ENCODE measurements around the gene SLC22A16. TPM values are rescaled to one million over a fixed set of nuclear protein-coding genes. Genes with fewer than 3 reads are reported as not detected.

Gene SLC22A16
- total and polyA plus RNA-seq, 10 donors, result 0.07 to 2.8 (median 1.1) TPM; not detected in 2

- H3K9me3 ChIP-seq, result peaks cover 0 to 13% (median 6%) of the 10 kb centered on the region in 8 donors
- peaks cover 0 to 10% (median 0%) of the 10 kb centered on the region in 6 donors for H3K4me1 ChIP-seq
- WGBS, 5 donors, result 11 to 45% (median 24%) methylated on average over 5 of the region's 5 CpGs
- no peak overlapping the region for H3K27ac ChIP-seq
- H3K4me3 ChIP-seq, result no peak overlapping the region
- H3K27me3 ChIP-seq (replicated peaks in 1 of 7), result peaks cover 0 to 3% (median 0%) of the 10 kb centered on the region in 7 donors
- DNase-seq, result no peak
- intact Hi-C loops (cut with DNase I; ENCODE audit: low total_unique reads), result no loop called here
- H3K36me3 ChIP-seq, result no peaks in the 10 kb centered on the region
- TF ChIP-seq POLR2A (IDR thresholded peaks at IDR 0.05), result no peak
- TF ChIP-seq CTCF (IDR thresholded peaks at IDR 0.05 in 8 of 11, conservative IDR thresholded peaks at IDR 0.05 in 3 of 11), result no peak
- no peak for TF ChIP-seq POLR2AphosphoS5 (IDR thresholded peaks at IDR 0.05)
Measured at GRCh38 chr6:110485491-110485890, 9.1 kb upstream of the SLC22A16 start.

GRCh38 chr6:110484321-110484720 is 7.9 kb upstream of the SLC22A16 start:
- Histone ChIP-seq H3K27me3 (replicated peaks in 1 of 7) (peaks cover 0 to 3% (median 0%) of the 10 kb centered on the region in 7 donors), H3K27ac (no peak overlapping the region), H3K4me1 (peaks cover 0 to 10% (median 0%) of the 10 kb centered on the region in 6 donors), H3K9me3 (peaks cover 0 to 14% (median 6%) of the 10 kb centered on the region in 8 donors), H3K4me3 (no peak overlapping the region), H3K36me3 (no peaks in the 10 kb centered on the region)
- intact Hi-C loops (cut with DNase I; ENCODE audit: low total_unique reads), result no loop called here
- TF ChIP-seq CTCF (IDR thresholded peaks at IDR 0.05 in 8 of 11, conservative IDR thresholded peaks at IDR 0.05 in 3 of 11) (no peak), POLR2A (IDR thresholded peaks at IDR 0.05) (no peak), POLR2AphosphoS5 (IDR thresholded peaks at IDR 0.05) (no peak)
- no peak for DNase-seq
- 50 to 81% (median 66%) methylated on average over 2 of the region's 2 CpGs for WGBS, 5 donors

GRCh38 chr6:110482774-110483400 is 6.5 kb upstream of the SLC22A16 start:
- intact Hi-C loops (cut with DNase I; ENCODE audit: low total_unique reads), result no loop called here
- no peak for TF ChIP-seq POLR2A (IDR thresholded peaks at IDR 0.05)
- TF ChIP-seq CTCF (IDR thresholded peaks at IDR 0.05 in 8 of 11, conservative IDR thresholded peaks at IDR 0.05 in 3 of 11), result no peak
- no peak for TF ChIP-seq POLR2AphosphoS5 (IDR thresholded peaks at IDR 0.05)
- H3K27ac ChIP-seq, result no peak overlapping the region
- peaks cover 0 to 7% (median 0%) of the 10 kb centered on the region in 7 donors for H3K27me3 ChIP-seq (replicated peaks in 1 of 7)
- 70 to 93% (median 74%) methylated on average over 7 of the region's 7 CpGs for WGBS, 5 donors
- H3K36me3 ChIP-seq, result no peaks in the 10 kb centered on the region
- peaks cover 0 to 10% (median 0%) of the 10 kb centered on the region in 6 donors for H3K4me1 ChIP-seq
- no peak for DNase-seq
- H3K9me3 ChIP-seq, result peaks cover 0 to 14% (median 6%) of the 10 kb centered on the region in 8 donors
- H3K4me3 ChIP-seq, result no peak overlapping the region

GRCh38 chr6:110481081-110481480 is 4.7 kb upstream of the SLC22A16 start:
- Histone ChIP-seq H3K4me1 (peaks cover 0 to 20% (median 5%) of the 10 kb centered on the region in 6 donors), H3K4me3 (no peak overlapping the region), H3K9me3 (peaks cover 0 to 14% (median 6%) of the 10 kb centered on the region in 8 donors), H3K36me3 (no peaks in the 10 kb centered on the region), H3K27me3 (replicated peaks in 1 of 7) (peaks cover 0 to 23% (median 9%) of the 10 kb centered on the region in 7 donors), H3K27ac (no peak overlapping the region)
- no peak for DNase-seq
- intact Hi-C loops (cut with DNase I; ENCODE audit: low total_unique reads), result no loop called here
- TF ChIP-seq POLR2AphosphoS5 (IDR thresholded peaks at IDR 0.05) (no peak), CTCF (IDR thresholded peaks at IDR 0.05 in 8 of 11, conservative IDR thresholded peaks at IDR 0.05 in 3 of 11) (no peak), POLR2A (IDR thresholded peaks at IDR 0.05) (no peak)
